Testis (tissue), 3 donors: ENCODE results near the gene SH2D5. TPM values are rescaled to one million over a fixed set of nuclear protein-coding genes. Genes with fewer than 3 reads are reported as not detected.
A peak's percentile ranks its signal among the peaks of the same experiment; 100 is the strongest.

Experiments used
- DNase-seq: peaks from one replicate; pipeline ENCODE4 v3.0.0-alpha.2; 2019
- H3K27ac ChIP-seq, 2 donors: fragments of 200-600 bp; sonication (generic); one replicate each; pipeline ENCODE4 v1.5.1; 2019
- H3K27me3 ChIP-seq: fragments of 200-600 bp; sonication (generic); one replicate; pipeline ENCODE4 v1.5.1; 2019
- H3K36me3 ChIP-seq: fragments of 200-600 bp; sonication (generic); one replicate; pipeline ENCODE4 v1.5.1; 2017; ENCODE audit warnings: low read depth; ENCODE audit errors: missing control alignments
- H3K4me1 ChIP-seq: fragments of 200-600 bp; sonication (generic); one replicate; pipeline ENCODE4 v1.5.1; 2019
- H3K4me3 ChIP-seq, 2 donors: fragments of 200-600 bp; sonication (generic); one replicate each; pipeline ENCODE4 v1.5.1; 2017 to 2019
- H3K9me3 ChIP-seq: fragments of 200-600 bp; sonication (generic); one replicate; pipeline ENCODE4 v1.5.1; 2017
- CTCF ChIP-seq, 3 experiments: fragments of 450-650 bp in 2 of 3; fragments of 200-600 bp in 1 of 3; sonication (generic) in 1 of 3; IDR thresholded peaks; one replicate each; pipeline ENCODE4 v1.5.1; 2016 to 2019; ENCODE audit warnings: antibody characterized with exemption in 3 of 3, mild to moderate bottlenecking in 2 of 3, moderate library complexity in 1 of 3
- POLR2A ChIP-seq: fragments of 450-650 bp; IDR thresholded peaks from one replicate; pipeline ENCODE4 v1.6.1; 2017; ENCODE audit warnings: antibody characterized with exemption, mild to moderate bottlenecking, moderate library complexity
- WGBS, 2 donors: methylation state at CpG; one replicate each; pipeline ENCODE4 v1.1.5; 2018; 5-methylcytosine and 5-hydroxymethylcytosine counted together
- intact Hi-C: fragments of 100-400 bp; cut with DNase I; formaldehyde crosslinking; loops from one replicate; pipeline ENCODE4 v1.15.1; 2023; ENCODE audit warnings: low total_unique reads
- polyA plus RNA-seq: library from polyadenylated mRNA; stranded (reverse); fragments of 350-450 nt; fragmentation: Illumina TruSeq; extraction: RNeasy Lipid Tissue Mini Kit (QIAGEN cat#74804); gene quantifications from one replicate; pipeline ENCODE4 v1.2.3, GENCODE V29; 2014; ENCODE audit warnings: low read depth, low replicate concordance; ENCODE audit not compliant: insufficient read depth
- total RNA-seq, 2 donors: library from RNA; depleted of rRNA; stranded (reverse); fragments of >200 nt; gene quantifications; one replicate each; pipeline ENCODE4 v1.2.3, GENCODE V29; 2016

The SH2D5 gene
- total and polyA plus RNA-seq, 3 donors from 2014 or later, result 4.2 to 5.8 (median 5.1) TPM

- Histone ChIP-seq H3K4me3 (no peak overlapping the region), H3K9me3 (no peaks in the 10 kb centered on the region), H3K27ac (peak overlapping the region in 1 of 2 donors; percentile 89), H3K36me3 (no peaks in the 10 kb centered on the region), H3K4me1 (peaks cover 5% of the 10 kb centered on the region), H3K27me3 (no peaks in the 10 kb centered on the region)
- WGBS, 2 donors, result 89 to 93% methylated on average over 8 to 12 of the region's 12 CpGs
- no peak for DNase-seq
- TF ChIP-seq CTCF (IDR thresholded peaks at IDR 0.05), result no peak
- no peak for TF ChIP-seq POLR2A
- intact Hi-C loops, result loop anchor here (10.0 kb wide), 1 partner anchor 497 kb away; no protein-coding TSS in a partner anchor
These were observed 34.9 kb downstream of the SH2D5 start for GRCh38 chr1:20697563-20697962.

- intact Hi-C loops, result loop anchor here (10.0 kb wide), 1 partner anchor 498 kb away; no protein-coding TSS in a partner anchor
- peak; percentile 93 for DNase-seq
- Histone ChIP-seq H3K4me1 (peaks cover 5% of the 10 kb centered on the region), H3K36me3 (no peaks in the 10 kb centered on the region), H3K27ac (peak overlapping the region; percentile 85 to 89), H3K4me3 (peak overlapping the region; percentile 53 to 60), H3K27me3 (no peaks in the 10 kb centered on the region), H3K9me3 (no peaks in the 10 kb centered on the region)
- WGBS, 2 donors, result 0 to 2% methylated on average over 18 to 29 of the region's 46 CpGs
- TF ChIP-seq POLR2A, result no peak
- peak; percentile 88 to 93 (median 89) for TF ChIP-seq CTCF (IDR thresholded peaks at IDR 0.05)
These were observed 35.8 kb downstream of the SH2D5 start for GRCh38 chr1:20696397-20697333.

GRCh38 chr1:20695515-20695914 lies 37.0 kb downstream of the SH2D5 start:
- DNase-seq, result no peak
- WGBS, 2 donors, result 54 to 78% methylated on average over 10 of the region's 10 CpGs
- Histone ChIP-seq H3K27ac (no peak overlapping the region), H3K4me3 (no peak overlapping the region), H3K27me3 (no peaks in the 10 kb centered on the region), H3K36me3 (no peaks in the 10 kb centered on the region), H3K9me3 (no peaks in the 10 kb centered on the region), H3K4me1 (peaks cover 5% of the 10 kb centered on the region)
- no peak for TF ChIP-seq CTCF (IDR thresholded peaks at IDR 0.05)
- no peak for TF ChIP-seq POLR2A
- intact Hi-C loops, result loop anchor here (10.0 kb wide), 1 partner anchor 499 kb away; no protein-coding TSS in a partner anchor

GRCh38 chr1:20693623-20694022 lies 38.9 kb downstream of the SH2D5 start:
- H3K4me1 ChIP-seq, result peaks cover 5% of the 10 kb centered on the region
- H3K36me3 ChIP-seq, result no peaks in the 10 kb centered on the region
- H3K27ac ChIP-seq, result no peak overlapping the region
- no peaks in the 10 kb centered on the region for H3K27me3 ChIP-seq
- TF ChIP-seq CTCF (IDR thresholded peaks at IDR 0.05) (no peak), POLR2A (no peak)
- no peak for DNase-seq
- no peak overlapping the region for H3K4me3 ChIP-seq
- WGBS, 2 donors, result 77 to 94% methylated on average over 2 of the region's 2 CpGs
- no peaks in the 10 kb centered on the region for H3K9me3 ChIP-seq
- intact Hi-C loops, result loop anchor here (10.0 kb wide), 1 partner anchor 501 kb away; no protein-coding TSS in a partner anchor
